A673 (cell line): ENCODE data around the gene SEMA4C. TPM values are rescaled to one million over a fixed set of nuclear protein-coding genes. Genes with fewer than 3 reads are reported as not detected.

Source experiments
- BruUV-seq: library from RNA; stranded (reverse); fragments of 400-500 nt; replicated peaks from 2 replicates; lab custom pipeline; 2021; lab: Mats Ljungman, UMichigan
- CTCF ChIA-PET: fragments of 300-600 bp; sonication (Branson Sonifier 250); formaldehyde crosslinking; loops from one replicate; lab custom pipeline; 2022; ENCODE audit warnings: antibody characterized with exemption; lab: Charles Lee
- POLR2A ChIA-PET: fragments of 300-600 bp; sonication (Branson Sonifier 250); formaldehyde crosslinking; loops from one replicate; lab custom pipeline; 2022; ENCODE audit warnings: antibody characterized with exemption; ENCODE audit not compliant: low non-redundant PET; lab: Charles Lee
- DNase-seq: peaks from one replicate; pipeline ENCODE4 v3.0.0-alpha.2; 2015; ENCODE audit warnings: low spot score
- H3K27ac ChIP-seq: fragments of 200-600 bp; sonication (generic); 2 replicates; pipeline ENCODE4 v1.5.1; 2016; ENCODE audit warnings: mixed run types, low read depth, mild to moderate bottlenecking, mixed read lengths, antibody characterized with exemption, low read length; ENCODE audit not compliant: poor library complexity, severe bottlenecking
- H3K27me3 ChIP-seq: fragments of 200-600 bp; sonication (generic); replicated peaks from 2 replicates; pipeline ENCODE4 v1.6.1; 2017; ENCODE audit warnings: mixed run types, low read depth, mild to moderate bottlenecking, mixed read lengths, antibody characterized with exemption, low read length; ENCODE audit not compliant: insufficient read depth, poor library complexity
- H3K36me3 ChIP-seq: fragments of 200-600 bp; sonication (generic); 2 replicates; pipeline ENCODE4 v1.6.1; 2016; ENCODE audit warnings: mixed run types, mild to moderate bottlenecking, mixed read lengths, antibody characterized with exemption, low read length; ENCODE audit not compliant: insufficient read depth, poor library complexity, severe bottlenecking
- H3K4me1 ChIP-seq: fragments of 200-600 bp; sonication (generic); 2 replicates; pipeline ENCODE4 v1.6.1; 2017; ENCODE audit warnings: mixed run types, mild to moderate bottlenecking, mixed read lengths, antibody characterized with exemption, low read length; ENCODE audit not compliant: insufficient read depth, poor library complexity, severe bottlenecking
- H3K4me3 ChIP-seq: fragments of 200-600 bp; sonication (generic); 2 replicates; pipeline ENCODE4 v1.5.1; 2016; ENCODE audit warnings: low read depth, mixed run types, mild to moderate bottlenecking, mixed read lengths, low read length; ENCODE audit not compliant: poor library complexity, severe bottlenecking
- H3K9me3 ChIP-seq: fragments of 200-600 bp; sonication (generic); 2 replicates; pipeline ENCODE4 v1.6.1; 2016; ENCODE audit warnings: mixed run types, low read depth, mild to moderate bottlenecking, mixed read lengths, antibody characterized with exemption, low read length; ENCODE audit not compliant: poor library complexity, severe bottlenecking
- EZH2 ChIP-seq: fragments of 200-600 bp; sonication (generic); IDR thresholded peaks from 2 replicates; pipeline ENCODE4 v1.6.1; 2017; ENCODE audit warnings: borderline replicate concordance, low read depth, mild to moderate bottlenecking, mixed read lengths, antibody characterized with exemption, low read length; ENCODE audit not compliant: poor library complexity, severe bottlenecking
- intact Hi-C: fragments of 100-400 bp; cut with micrococcal nuclease; formaldehyde crosslinking; loops from one replicate; pipeline ENCODE4 v1.10.0; 2022; ENCODE audit not compliant: unreplicated experiment
- total RNA-seq: library from RNA; stranded (reverse); gene quantifications from 2 replicates; pipeline ENCODE4 v1.2.3, GENCODE V29; 2021
- TF ChIP-seq, protein P1 (sequence below): fragments of 300-800, 200-600 bp; sonication (generic); conservative IDR thresholded peaks from 2 replicates; pipeline ENCODE4 v1.5.1; 2017; ENCODE audit warnings: low read depth, mild to moderate bottlenecking, antibody characterized with exemption, low read length, moderate library complexity, mixed read lengths

The SEMA4C gene
- total RNA-seq, 1 experiment from 2014 or later: 33.3 TPM

- intact Hi-C loops: no loop called here
- no peak for DNase-seq
- no TSS peak for BruUV-seq
- Histone ChIP-seq H3K4me3 (no peak overlapping the region), H3K27me3 (no peaks in the 10 kb centered on the region), H3K27ac (no peak overlapping the region), H3K36me3 (no peaks in the 10 kb centered on the region), H3K4me1 (no peaks in the 10 kb centered on the region), H3K9me3 (no peaks in the 10 kb centered on the region)
- POLR2A ChIA-PET: no interaction called here
- TF ChIP-seq, protein P1, sequence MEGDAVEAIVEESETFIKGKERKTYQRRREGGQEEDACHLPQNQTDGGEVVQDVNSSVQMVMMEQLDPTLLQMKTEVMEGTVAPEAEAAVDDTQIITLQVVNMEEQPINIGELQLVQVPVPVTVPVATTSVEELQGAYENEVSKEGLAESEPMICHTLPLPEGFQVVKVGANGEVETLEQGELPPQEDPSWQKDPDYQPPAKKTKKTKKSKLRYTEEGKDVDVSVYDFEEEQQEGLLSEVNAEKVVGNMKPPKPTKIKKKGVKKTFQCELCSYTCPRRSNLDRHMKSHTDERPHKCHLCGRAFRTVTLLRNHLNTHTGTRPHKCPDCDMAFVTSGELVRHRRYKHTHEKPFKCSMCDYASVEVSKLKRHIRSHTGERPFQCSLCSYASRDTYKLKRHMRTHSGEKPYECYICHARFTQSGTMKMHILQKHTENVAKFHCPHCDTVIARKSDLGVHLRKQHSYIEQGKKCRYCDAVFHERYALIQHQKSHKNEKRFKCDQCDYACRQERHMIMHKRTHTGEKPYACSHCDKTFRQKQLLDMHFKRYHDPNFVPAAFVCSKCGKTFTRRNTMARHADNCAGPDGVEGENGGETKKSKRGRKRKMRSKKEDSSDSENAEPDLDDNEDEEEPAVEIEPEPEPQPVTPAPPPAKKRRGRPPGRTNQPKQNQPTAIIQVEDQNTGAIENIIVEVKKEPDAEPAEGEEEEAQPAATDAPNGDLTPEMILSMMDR: no peak
- TF ChIP-seq EZH2: no peak
- CTCF ChIA-PET: no interaction called here
These were observed 42.7 kb upstream of the SEMA4C start for GRCh38 chr2:96912346-96913116.

DNA sequence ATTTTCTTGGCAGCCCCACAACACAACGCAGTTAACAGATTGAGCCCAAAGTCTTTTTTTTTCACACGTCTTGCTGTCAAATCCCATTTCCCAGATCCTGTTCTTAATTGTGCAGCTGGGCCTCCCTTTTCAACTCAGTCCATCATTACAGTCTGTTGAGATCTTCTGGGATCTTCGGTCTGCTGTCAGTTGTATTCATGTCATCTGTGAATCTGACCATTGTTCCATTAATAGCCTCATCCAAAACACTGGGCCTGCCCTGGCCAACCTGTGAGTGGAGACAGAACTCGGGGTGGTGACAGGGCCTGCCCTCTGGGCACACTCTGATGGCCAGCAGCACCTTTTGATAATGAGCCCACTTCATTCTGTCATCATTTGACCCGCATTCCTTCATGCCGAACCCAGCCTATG lies 39.7 kb upstream of the SEMA4C start:
- TF ChIP-seq EZH2: no peak
- TF ChIP-seq, protein P1: no peak
- intact Hi-C loops: no loop called here
- no peaks in the 10 kb centered on the region for H3K27me3 ChIP-seq
- BruUV-seq: no TSS peak
- ChIA-PET CTCF (no interaction called here), POLR2A (no interaction called here)
- DNase-seq: no peak
- H3K4me1 ChIP-seq: no peaks in the 10 kb centered on the region
- H3K4me3 ChIP-seq: no peak overlapping the region
- H3K27ac ChIP-seq: no peak overlapping the region
- no peaks in the 10 kb centered on the region for H3K9me3 ChIP-seq
- no peaks in the 10 kb centered on the region for H3K36me3 ChIP-seq

DNA sequence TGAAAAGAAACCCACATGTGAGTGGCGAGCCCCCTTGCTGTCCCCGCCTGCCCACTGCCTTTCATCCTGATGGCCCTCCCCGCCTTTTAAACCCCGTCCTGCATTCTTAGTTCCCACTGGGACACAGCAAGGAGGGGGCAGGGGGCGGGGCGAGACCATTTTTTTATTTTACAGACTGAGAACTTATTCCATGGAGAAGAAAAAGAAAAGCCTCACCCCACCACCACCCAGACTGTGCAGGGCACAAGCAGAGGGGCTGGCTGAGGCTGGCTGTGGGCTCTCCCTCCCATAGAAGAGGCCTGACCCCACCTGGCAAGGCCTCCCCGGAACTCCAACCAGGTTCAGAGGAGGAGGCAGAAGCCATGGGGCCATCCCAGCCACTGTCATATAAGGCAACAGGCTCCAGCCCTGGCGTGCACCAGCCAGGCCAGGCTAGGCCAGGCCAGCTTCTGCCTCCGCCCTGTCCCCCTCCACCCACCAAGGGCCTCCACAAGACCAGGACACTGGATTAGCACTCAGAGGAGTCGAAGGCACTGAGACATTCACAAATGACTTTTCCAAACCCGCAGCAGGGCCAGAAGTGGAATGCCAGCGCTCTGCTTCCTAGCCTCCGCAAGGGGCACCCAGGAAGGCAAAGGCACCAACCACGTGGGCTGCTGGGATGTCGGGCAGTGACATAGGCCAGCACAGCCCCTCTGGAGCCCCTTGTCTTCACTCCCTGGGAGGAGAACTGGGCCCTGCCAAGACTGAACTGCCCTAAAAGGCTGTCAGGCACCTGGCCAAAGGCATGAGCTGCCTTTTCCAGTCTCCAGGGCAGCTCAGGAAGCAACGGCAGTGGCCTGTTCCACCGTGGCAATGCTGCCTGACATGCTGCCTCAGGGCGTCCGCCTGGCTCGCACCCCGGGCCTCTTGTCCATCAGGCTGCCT lies 37.5 kb upstream of the SEMA4C start:
- Histone ChIP-seq H3K36me3 (no peaks in the 10 kb centered on the region), H3K4me1 (no peaks in the 10 kb centered on the region), H3K27ac (peak overlapping the region; percentile 10), H3K4me3 (no peak overlapping the region), H3K27me3 (no peaks in the 10 kb centered on the region), H3K9me3 (no peaks in the 10 kb centered on the region)
- BruUV-seq: no TSS peak
- CTCF ChIA-PET: no interaction called here
- TF ChIP-seq, protein P1: no peak
- TF ChIP-seq EZH2: no peak
- no peak for DNase-seq
- POLR2A ChIA-PET: interaction anchor here (0.6 kb wide), 1 partner anchor 147 kb away, joined by 4 read pairs; the partner anchor contains the start of gene CNNM4
- intact Hi-C loops: no loop called here
